HCT116 (cell line): ENCODE data around the gene SAMD14. TPM values are rescaled to one million over a fixed set of nuclear protein-coding genes. Genes with fewer than 3 reads are reported as not detected.

Source experiments
- ATAC-seq: fragments of 200-7000 bp; cut with Tn5 transposase; 2 replicates; pipeline ENCODE4 v1.9.1; 2020; ENCODE audit warnings: mild to moderate bottlenecking, moderate library complexity
- BruUV-seq: library from RNA; stranded (reverse); fragments of 400-500 nt; replicated peaks from 2 replicates; lab custom pipeline; 2021; lab: Mats Ljungman, UMichigan
- CTCF ChIA-PET: fragments of 300-600 bp; sonication (Branson Sonifier 250); formaldehyde crosslinking; loops from one replicate; lab custom pipeline; 2021; ENCODE audit warnings: antibody characterized with exemption; lab: Charles Lee
- POLR2A ChIA-PET: fragments of 300-600, 350-600 bp; sonication (Branson Sonifier 250); formaldehyde crosslinking; loops from one replicate; lab custom pipeline; 2021; ENCODE audit warnings: antibody characterized with exemption; lab: Charles Lee
- RAD21 ChIA-PET, 2 experiments: fragments of 300-600 bp; sonication (Branson Sonifier 250); formaldehyde crosslinking; loops; one replicate each; lab custom pipeline; 2023; ENCODE audit warnings: low total read pairs in 2 of 2; ENCODE audit not compliant: uncharacterized antibody in 2 of 2, unreplicated experiment in 2 of 2, low non-redundant PET in 1 of 2; lab: Charles Lee
- DNase-seq: peaks from one replicate; pipeline ENCODE4 v3.0.0-alpha.2; 2010; ENCODE audit warnings: low read depth, low spot score
- H2AFZ ChIP-seq: fragments of 200-600 bp; shearing (Covaris generic), sonication (generic); 2 replicates; pipeline ENCODE4 v1.6.1; 2017; ENCODE audit warnings: low read depth, mixed run types, mixed read lengths, antibody characterized with exemption, low read length; ENCODE audit not compliant: poor library complexity, severe bottlenecking
- H3K27ac ChIP-seq: 2 replicates; pipeline ENCODE4 v1.5.1; 2012; ENCODE audit warnings: low read depth, low read length
- H3K27me3 ChIP-seq: fragments of 200-600 bp; sonication (generic); 2 replicates; pipeline ENCODE4 v1.6.1; 2016; ENCODE audit warnings: mixed run types, low read length, mixed read lengths; ENCODE audit not compliant: insufficient read depth
- H3K36me3 ChIP-seq, 2 experiments: fragments of 200-500 bp in 1 of 2; fragments of 200-600 bp in 1 of 2; sonication (Bioruptor generic) in 1 of 2; sonication (generic) in 1 of 2; 2 replicates each; pipeline versions ENCODE4 v1.5.1 to v1.6.1; 2014 to 2016; ENCODE audit warnings: low read length in 2 of 2, inconsistent platforms in 1 of 2, mixed read lengths in 1 of 2, mixed run types in 1 of 2; ENCODE audit not compliant: insufficient read depth in 2 of 2, control insufficient read depth in 1 of 2
- H3K4me1 ChIP-seq, 2 experiments: fragments of 200-600 bp in 1 of 2; sonication (generic) in 1 of 2; 2 replicates each; pipeline versions ENCODE4 v1.5.1 to v1.6.1; 2012 to 2017; ENCODE audit warnings: low read length in 2 of 2, inconsistent platforms in 1 of 2, mild to moderate bottlenecking in 1 of 2, mixed read lengths in 1 of 2, mixed run types in 1 of 2, moderate library complexity in 1 of 2; ENCODE audit not compliant: insufficient read depth in 2 of 2, control insufficient read depth in 1 of 2
- H3K4me2 ChIP-seq: fragments of 200-600 bp; sonication (generic); 2 replicates; pipeline ENCODE4 v1.6.1; 2017; ENCODE audit warnings: mixed run types, low read length, mixed read lengths
- H3K4me3 ChIP-seq, 2 experiments: fragments of 200-600 bp in 1 of 2; sonication (generic) in 1 of 2; replicated peaks in 1 of 2; 2 replicates each; pipeline ENCODE4 v1.5.1; 2011 to 2016; ENCODE audit warnings: low read length in 2 of 2, control low read depth in 1 of 2, low read depth in 1 of 2, mild to moderate bottlenecking in 1 of 2, mixed read lengths in 1 of 2, mixed run types in 1 of 2
- H3K79me2 ChIP-seq: fragments of 200-600 bp; sonication (generic); 2 replicates; pipeline ENCODE4 v1.6.1; 2017; ENCODE audit warnings: mild to moderate bottlenecking, mixed run types, low read length, moderate library complexity, mixed read lengths; ENCODE audit not compliant: insufficient read depth
- H3K9ac ChIP-seq: fragments of 200-600 bp; sonication (generic); 2 replicates; pipeline ENCODE4 v1.6.1; 2016; ENCODE audit warnings: low read length, mixed read lengths
- H3K9me2 ChIP-seq: fragments of 200-600 bp; sonication (generic), shearing (Covaris generic); 2 replicates; pipeline ENCODE4 v1.6.1; 2017; ENCODE audit warnings: mixed run types, mild to moderate bottlenecking, moderate library complexity; ENCODE audit not compliant: insufficient read depth
- H3K9me3 ChIP-seq, 2 experiments: fragments of 200-500 bp in 1 of 2; fragments of 200-600 bp in 1 of 2; sonication (Bioruptor generic) in 1 of 2; sonication (generic) in 1 of 2; 2 replicates each; pipeline ENCODE4 v1.6.1; 2014 to 2017; ENCODE audit warnings: low read length in 2 of 2, mixed read lengths in 2 of 2, inconsistent platforms in 1 of 2, low read depth in 1 of 2, mild to moderate bottlenecking in 1 of 2, mixed run types in 1 of 2, moderate library complexity in 1 of 2; ENCODE audit not compliant: control insufficient read depth in 1 of 2, insufficient read depth in 1 of 2
- H4K20me1 ChIP-seq: fragments of 200-600 bp; sonication (generic), shearing (Covaris generic); 2 replicates; pipeline ENCODE4 v1.6.1; 2017; ENCODE audit warnings: mixed run types, mild to moderate bottlenecking, moderate library complexity; ENCODE audit not compliant: insufficient read depth
- CBX3 ChIP-seq: IDR thresholded peaks from 2 replicates; pipeline ENCODE4 v1.6.1; 2012; ENCODE audit warnings: low read depth
- EZH2 ChIP-seq: fragments of 200-600 bp; sonication (generic); IDR thresholded peaks from 2 replicates; pipeline ENCODE4 v1.6.1; 2017; ENCODE audit warnings: antibody characterized with exemption, mixed run types
- JUND ChIP-seq: IDR thresholded peaks from 2 replicates; pipeline ENCODE4 v1.6.1; 2012
- MAX ChIP-seq: IDR thresholded peaks from 2 replicates; pipeline ENCODE4 v1.6.1; 2012
- RAD21 ChIP-seq: IDR thresholded peaks from 2 replicates; pipeline ENCODE4 v1.6.1; 2012; ENCODE audit warnings: low read depth, mild to moderate bottlenecking
- REST ChIP-seq: IDR thresholded peaks from 2 replicates; pipeline ENCODE4 v1.6.1; 2012; ENCODE audit warnings: low read depth
- SP1 ChIP-seq: IDR thresholded peaks from 2 replicates; pipeline ENCODE4 v1.6.1; 2012; ENCODE audit warnings: low read depth
- SRF ChIP-seq: IDR thresholded peaks from 2 replicates; pipeline ENCODE4 v1.6.1; 2012; ENCODE audit warnings: low read depth
- YY1 ChIP-seq: IDR thresholded peaks from 2 replicates; pipeline ENCODE4 v1.6.1; 2011; ENCODE audit warnings: low read length, low read depth, moderate library complexity, mild to moderate bottlenecking; ENCODE audit not compliant: insufficient replicate concordance; ENCODE audit errors: extremely low read depth
- ZNF274 ChIP-seq: fragments of 200-500 bp; sonication (Bioruptor generic); IDR thresholded peaks from 2 replicates; pipeline ENCODE4 v1.6.1; 2014; ENCODE audit warnings: mild to moderate bottlenecking, low read depth, low read length, inconsistent platforms
- intact Hi-C: fragments of 100-400 bp; cut with micrococcal nuclease; formaldehyde crosslinking; loops from 2 replicates; pipeline ENCODE4 v1.10.0; 2022
- total RNA-seq: library from RNA; stranded (reverse); gene quantifications from one replicate; pipeline ENCODE4 v1.2.1, GENCODE V29; 2021; ENCODE audit not compliant: unreplicated experiment
- TF ChIP-seq, protein P1 (sequence below): IDR thresholded peaks from 2 replicates; pipeline ENCODE4 v1.6.1; 2012

Gene SAMD14
- total RNA-seq, 1 experiment from 2014 or later: 1.5 TPM

DNA sequence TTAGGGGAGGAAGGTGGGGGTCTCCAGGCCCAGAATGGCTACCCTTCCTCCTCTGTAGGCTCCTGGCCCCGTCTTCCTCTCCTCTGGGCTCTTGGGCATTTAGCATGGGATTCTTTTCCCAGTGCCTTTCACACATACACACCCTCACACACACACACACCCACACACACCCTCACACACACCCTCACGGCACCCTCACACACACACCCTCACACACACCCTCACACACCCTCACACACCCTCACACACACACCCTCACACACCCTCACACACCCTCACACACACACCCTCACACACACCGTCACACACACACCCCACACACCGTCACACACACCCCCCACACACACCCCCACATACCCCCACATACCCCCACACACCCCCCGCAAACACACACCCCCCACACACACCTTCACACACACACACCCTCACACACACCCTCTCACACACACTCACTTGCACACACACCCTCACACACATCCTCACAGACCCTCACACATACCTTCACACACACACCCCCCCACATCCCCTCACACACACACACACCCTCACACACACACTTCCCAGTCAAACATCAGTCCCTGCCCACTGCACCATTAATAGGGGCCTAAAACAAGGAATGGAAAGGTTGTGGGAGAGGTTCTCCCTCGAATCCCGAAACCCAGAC, 36.7 kb upstream of the SAMD14 start:
- peaks cover 16 to 51% of the 10 kb centered on the region in 2 experiments for H3K4me1 ChIP-seq
- RAD21 ChIA-PET: no interaction called here
- ATAC-seq: no peak
- CTCF ChIA-PET: interaction anchor here (1.5 to 2.5 kb wide), 5 partner anchors 10 to 72 kb away, joined by 4 to 9 read pairs (median 6); partner anchors contain the start of gene PDK2
- POLR2A ChIA-PET: interaction anchor here (1.1 kb wide), 1 partner anchor 15 kb away, joined by 9 read pairs; no protein-coding TSS in a partner anchor
- H3K36me3 ChIP-seq: no peaks in the 10 kb centered on the region
- H3K4me2 ChIP-seq: 0 out of 2 replicates have a peak overlapping the region, but pooled peaks have one; percentile 4
- H3K79me2 ChIP-seq: no peaks in the 10 kb centered on the region
- H4K20me1 ChIP-seq: no peaks in the 10 kb centered on the region
- DNase-seq: no peak
- H2AFZ ChIP-seq: no peak overlapping the region
- no peaks in the 10 kb centered on the region for H3K9me2 ChIP-seq
- BruUV-seq: no TSS peak
- TF ChIP-seq CBX3 (no peak), ZNF274 (no peak), YY1 (no peak), MAX (no peak), JUND (no peak), SP1 (no peak), RAD21 (no peak), EZH2 (no peak), SRF (no peak), REST (no peak)
- TF ChIP-seq, protein P1, sequence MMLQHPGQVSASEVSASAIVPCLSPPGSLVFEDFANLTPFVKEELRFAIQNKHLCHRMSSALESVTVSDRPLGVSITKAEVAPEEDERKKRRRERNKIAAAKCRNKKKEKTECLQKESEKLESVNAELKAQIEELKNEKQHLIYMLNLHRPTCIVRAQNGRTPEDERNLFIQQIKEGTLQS: no peak
- intact Hi-C loops: no loop called here
- no peak overlapping the region for H3K27ac ChIP-seq
- no peak overlapping the region for H3K9ac ChIP-seq
- H3K27me3 ChIP-seq: no peaks in the 10 kb centered on the region
- H3K4me3 ChIP-seq: no peak overlapping the region
- H3K9me3 ChIP-seq: no peaks in the 10 kb centered on the region
